HG03342 (cell line): ENCODE measurements around the gene C19orf85.

Source experiments
- ATAC-seq: cut with Tn5 transposase; IDR thresholded peaks from one replicate; pipeline ENCODE4 v1.9.1; 2021; ENCODE audit warnings: mild to moderate bottlenecking, moderate library complexity; ENCODE audit not compliant: unreplicated experiment

The C19orf85 gene

DNA sequence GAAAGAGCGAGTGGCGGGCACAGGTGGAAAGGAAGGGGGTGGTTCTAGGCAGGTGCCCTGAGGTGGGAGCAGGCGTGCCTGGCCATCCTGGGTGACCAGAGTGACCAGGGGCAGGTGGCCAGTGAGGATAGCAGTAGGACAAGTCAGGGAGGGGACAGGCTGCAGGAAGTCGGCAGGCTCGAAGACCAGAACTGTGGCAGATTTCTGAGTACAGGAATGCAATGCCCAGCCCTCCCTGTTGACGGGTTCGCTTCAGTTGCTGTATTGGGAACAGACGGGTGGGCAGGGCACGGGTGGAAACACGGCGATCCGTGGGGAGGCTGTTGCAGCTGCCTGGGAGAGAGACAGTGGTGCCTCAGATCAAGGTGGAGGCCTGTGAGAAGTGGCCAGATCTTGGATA is 13.8 kb upstream of the C19orf85 start:
- ATAC-seq = no peak

DNA sequence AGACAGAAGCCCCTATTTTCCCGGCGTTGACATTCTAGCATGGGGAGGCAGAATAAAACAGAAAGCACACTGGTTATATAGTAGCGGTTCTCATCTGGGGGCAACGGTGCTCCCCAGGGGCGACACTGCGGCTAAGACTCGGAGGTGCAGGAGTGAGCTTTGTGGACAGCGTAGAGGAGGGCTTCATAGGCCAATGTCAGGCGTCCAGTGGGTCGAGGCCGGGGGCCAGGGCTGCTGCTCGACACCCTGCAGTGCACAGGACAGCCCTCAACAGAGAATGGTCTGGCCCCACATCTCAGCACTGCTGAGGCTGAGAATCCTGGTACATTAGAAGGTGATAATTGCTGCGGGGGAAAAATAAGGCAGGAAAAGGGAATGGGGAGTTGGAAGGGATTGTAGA is 13.4 kb upstream of the C19orf85 start:
- no peak for ATAC-seq

DNA sequence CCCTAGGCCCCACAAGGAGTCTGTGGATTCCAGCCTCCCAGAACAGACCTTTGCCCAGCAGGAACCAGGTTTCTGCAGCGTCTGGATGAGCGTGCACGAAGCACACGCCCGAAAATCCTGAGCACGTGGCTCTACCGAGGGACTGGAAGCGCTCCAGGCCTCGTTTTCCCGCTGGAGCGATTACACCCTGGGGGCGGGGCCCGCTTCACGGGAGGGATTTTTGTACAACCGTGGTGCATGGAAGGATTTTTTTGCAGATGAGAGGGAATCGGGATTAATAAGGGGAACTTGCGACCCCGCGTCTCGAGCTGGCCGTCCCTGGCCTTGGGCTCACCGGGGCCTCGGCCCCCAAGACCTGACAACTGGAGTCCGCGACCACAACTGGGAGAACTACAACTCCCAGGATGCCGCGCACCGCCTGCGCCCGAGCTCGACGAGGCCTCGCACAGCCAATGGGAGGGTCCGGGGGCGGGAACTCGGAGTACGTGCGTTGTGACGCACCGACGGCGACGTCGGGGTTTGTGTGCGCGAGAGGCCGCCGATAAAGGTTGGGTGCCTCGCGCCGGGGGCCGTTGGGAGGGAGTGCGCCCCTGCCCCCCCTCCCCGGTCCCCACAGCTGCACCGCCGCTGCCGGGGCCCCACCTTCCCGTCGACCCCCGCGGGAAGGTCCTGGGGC is 11.7 kb upstream of the C19orf85 start, which contains the start of gene ZNF628:
TSS of gene ZNF628 (plus strand) at position 518 of the 676 bp plus-strand sequence. CDS start 3,294 bp downstream, outside the sequence.
- ATAC-seq = peak; percentile 91

DNA sequence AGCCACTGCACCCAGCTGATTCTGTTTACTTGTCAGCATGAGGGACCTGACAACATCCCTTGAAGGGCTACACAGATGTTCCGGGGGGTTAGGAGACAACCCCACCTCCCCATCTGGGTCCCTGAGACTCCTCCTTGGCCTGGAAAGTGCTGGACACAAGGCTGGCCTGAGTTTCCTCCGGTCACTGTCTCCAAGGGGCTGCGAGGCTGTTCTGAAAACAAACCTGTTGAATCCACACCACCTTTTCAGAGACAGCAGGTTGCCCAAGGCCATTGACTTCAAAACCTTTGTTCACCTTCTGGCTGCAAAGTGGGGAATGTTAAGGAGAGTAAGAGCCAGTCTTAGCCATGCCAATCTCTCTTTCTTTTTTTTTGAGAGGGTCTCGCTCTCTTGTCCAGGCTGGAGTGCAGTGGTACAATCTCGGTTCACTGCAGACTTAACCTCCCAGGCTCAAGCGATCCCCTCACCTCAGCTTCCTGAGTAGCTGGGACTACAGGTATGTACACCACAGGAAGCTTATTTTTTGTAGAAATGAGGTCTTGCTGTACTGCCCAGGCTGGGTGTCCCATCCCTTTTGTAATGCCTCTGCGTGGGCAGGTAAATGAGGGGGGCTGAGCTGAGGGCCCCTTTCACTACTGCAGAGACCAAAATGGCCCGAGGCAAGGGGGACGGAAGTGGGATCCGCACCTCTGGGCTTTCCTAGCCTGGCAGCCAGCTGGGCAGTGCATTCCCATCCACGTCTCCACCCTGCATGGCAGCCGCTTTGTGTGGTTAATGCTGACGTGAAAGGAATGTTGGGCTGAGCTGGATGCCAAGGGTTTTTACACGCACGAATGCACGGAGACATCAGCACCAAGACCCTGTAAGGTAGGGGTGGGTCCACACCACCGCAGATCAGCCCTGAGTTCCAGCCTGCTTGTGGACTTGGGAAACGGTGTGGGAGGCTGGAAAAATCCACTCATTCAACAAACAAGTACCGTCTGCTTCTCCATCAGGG is 10.0 kb upstream of the C19orf85 start:
- ATAC-seq = no peak

DNA sequence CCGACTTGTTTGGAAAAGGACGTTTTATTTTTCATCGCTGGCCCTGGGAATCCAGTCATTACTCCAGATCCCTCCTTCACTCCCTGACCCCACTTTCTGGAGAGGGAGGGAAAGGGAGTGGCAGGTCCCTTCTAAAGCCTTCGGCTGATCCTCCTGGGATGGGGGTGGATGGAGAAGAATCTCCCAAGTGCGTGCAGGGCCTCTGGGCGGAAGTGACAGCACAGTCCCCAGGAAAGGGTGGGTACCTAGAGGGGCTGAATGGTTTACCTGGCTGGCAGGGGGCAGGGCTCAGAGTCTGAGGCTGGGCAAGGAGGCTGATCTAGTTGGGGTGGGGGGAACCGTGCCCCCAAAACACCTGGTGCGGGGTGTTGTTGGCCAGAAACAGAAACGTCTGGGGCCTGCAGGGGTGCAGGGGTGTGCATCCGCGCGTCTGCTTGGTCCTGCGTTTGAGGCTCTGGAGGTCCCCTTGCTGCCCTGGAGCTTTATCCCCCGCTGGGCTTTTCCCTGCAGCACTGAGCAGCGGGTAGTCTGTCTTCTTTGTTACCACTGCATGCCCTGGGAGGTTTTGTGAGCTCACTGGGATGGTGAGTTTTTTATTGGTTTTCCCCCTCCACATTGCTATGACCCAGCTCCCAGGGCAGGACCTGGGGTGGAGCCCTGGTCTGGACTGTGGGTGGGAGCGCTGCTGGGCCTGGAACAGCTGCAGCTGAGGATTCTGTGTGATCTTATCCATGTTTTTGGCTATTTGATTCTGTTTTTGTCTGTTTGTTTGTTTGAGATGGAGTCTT is 8.9 kb upstream of the C19orf85 start:
- ATAC-seq = no peak

DNA sequence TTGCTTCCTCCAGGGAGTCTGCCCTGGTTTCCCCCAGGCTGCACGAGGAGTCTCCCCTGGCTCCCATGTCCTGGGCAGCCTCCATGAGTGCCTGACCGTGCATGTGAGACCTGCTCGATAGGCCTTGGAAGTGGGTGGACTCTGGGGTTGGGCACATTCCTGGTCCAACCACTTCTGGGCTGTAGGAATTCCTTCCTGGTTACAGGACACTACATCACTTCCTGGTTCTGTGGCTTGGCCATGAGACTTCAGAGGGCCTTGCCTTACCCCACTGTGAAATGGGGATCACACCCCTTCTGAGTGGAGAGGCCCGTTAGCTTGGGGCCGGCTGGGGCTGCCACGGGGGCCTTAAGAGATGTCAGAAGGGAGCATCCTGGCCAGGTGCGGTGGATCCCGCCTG is 7.9 kb upstream of the C19orf85 start:
- ATAC-seq = no peak

DNA sequence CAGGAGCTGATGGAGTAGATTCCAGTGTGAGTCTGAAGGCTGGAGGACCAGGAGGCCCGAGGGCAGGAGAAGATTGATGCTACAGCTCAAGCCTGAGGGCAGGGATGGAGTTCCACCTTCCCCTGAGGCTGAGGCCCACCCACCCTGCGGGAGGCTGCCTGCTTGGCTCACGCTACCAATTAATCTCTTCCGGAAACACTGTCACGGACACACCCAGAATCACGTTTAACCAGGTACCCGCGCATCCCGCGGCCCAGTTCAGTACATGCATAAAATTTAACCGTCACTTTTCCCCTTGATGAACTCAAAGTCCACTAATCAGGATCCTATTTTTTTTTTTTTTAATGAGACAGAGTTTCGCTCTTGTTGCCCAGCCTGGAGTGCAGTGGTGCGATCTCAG is 6.7 kb upstream of the C19orf85 start:
- ATAC-seq = no peak

DNA sequence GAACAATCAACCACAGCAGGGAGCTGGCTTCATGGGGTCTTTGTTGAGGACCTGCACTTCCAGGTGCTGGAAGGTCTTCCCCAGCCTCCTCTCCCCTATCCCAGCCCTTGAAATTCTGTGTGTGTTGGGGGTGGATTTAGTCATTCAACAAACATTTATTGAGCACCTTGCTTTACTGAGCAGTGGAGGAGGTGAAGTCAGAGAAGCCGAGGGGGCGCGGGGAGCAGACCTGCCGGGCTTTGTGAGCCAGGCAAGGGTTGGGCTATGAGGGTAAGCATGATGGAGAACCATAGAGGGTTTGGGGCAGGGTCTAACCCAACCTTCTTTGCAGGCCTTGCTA is 3.5 kb upstream of the C19orf85 start:
- no peak for ATAC-seq

DNA sequence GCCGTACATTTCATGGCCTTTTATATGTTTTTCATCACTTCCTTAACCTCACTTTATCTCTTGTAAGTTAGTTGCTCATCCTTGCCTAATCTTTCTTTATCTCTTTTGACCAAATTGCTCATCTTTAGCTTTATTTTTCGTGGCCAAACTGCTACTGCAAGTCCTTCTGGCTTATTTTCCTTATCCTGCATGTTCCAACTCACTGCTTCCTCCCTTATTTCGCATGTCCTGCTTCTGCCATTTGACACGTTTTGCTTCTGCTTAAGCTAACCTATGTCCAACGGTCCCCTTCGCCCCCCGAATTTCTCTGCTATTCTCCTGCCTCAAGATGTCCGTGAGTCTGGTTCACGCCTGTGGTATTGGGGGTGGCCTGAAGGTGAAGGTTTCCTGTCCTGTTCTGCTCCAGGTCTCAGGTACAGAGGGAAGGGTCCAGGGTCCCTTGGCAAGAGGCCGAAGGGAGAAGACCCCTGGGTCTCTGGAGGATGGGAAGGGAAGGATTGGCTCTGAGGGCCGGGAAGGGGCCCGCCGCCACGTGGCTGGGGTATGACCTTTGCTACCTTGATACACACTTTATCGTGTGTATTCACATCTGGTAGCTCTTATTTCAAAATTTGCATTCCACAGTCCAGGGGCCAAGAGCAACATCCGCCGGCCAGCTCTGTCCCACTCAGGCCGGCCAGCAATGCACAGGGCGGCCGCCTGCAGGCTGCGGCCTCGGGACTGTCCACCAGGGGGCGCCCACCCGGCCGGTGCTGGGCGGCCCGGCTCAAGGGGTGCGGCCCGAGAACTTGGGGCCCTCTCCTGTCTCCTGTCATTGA is 2.9 kb upstream of the C19orf85 start:
- ATAC-seq = no peak

DNA sequence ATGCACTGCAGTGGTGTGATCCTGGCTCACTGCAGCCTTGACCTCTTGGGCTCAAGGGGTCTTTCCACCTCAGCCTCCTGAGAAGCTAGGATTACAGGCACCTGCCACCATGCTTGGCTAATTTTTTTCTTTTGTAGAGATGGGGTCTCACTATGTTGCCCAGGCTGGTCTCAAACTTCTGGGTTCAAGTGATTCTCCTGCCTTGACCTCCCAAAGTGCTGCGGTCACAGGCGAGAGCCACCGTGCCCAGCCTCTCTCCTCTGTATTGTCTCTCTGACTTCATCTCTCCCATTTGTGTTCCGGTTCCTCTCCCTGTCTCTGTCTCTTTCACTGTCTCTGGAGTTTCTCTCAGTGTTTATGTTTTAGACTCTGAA is 1.7 kb upstream of the C19orf85 start:
- no peak for ATAC-seq

DNA sequence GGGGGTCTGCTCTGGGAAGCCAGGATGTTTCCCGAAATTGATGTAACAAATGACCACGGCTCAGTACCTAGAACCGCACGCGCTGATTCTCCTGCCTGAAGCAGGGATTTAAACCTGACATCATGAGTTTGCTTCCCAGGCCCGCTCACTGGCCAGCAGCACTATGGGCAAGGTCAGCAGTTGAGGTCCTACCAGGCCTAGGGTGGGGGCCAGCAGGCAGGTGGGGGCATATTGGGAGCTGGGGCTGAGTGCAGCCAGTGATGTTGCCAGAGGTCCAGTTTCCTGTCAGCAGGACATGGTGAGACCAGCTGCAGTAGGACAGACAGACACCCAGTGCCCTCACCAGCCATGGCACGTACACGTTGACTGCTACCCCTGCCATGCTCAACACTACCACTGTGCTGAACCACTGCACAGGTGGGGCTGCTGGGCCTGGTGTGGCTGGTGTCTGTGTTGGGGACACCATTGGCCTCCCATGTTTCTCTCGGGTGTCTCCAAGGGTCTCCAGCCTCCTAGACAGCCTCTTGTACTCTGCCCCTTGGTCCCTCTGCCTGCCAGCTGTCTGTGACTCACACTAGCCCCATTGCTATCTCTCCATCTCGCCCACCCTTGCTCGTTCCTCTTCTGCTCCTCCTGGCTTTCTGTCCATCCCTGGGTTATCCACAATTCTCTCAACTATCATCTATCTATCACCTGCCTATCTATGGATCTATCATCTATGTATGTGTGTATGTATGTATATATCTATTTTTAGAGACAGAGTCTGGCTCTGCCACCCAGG is 1.1 kb upstream of the C19orf85 start:
- ATAC-seq = no peak

DNA sequence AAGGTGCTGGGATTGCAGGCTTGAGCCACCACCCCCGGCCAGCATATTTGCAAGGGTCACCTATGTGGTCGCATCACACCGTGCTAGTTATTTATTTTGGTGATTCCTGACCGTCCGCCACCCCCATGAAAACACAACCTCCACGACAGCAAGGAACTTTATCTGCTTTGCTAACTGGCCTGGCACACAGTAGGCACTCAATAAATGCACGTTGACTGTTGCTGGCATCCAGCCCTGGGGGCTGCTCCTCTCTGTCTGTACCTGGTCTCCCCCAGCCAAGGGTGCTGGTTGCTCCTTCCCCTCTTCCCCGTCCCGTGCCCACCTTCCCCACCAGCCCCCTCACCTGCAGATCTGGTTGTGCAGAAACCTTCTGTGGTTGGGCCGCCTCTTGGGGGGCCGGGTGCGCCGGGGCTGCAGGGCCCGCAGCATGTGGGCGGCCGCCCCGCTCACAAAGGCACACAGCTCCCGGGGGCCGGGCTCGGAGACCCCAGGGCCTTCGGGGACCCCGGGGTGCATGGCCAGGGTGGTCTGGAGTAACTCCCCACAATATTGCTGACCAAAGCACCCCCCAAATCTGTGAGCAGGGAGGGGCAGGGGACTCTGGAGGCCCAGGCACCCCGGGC is 401 bp downstream of the C19orf85 start:
- no peak for ATAC-seq

DNA sequence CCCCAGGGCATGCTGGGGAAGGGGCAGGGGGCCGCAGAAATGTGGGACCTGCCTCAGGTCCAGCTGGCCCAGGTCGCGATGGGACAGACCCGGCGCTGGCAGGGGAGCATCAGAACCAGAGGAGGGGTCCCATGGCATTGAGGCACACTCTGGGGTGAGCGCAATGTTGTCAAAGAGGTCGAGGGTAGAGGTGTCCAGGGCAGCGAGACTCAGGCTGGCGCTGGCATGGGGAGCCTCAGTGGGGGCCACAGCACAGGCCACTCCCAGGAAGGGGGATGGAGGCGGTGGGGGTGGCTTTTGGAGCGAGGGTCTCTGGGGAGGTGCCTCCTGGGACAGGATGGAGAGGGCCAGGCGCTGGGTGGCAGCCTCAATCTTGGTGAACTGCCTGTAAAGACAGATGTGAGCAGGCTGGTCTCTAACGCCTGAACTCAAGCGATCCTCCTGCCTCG is 944 bp downstream of the C19orf85 start:
- no peak for ATAC-seq

DNA sequence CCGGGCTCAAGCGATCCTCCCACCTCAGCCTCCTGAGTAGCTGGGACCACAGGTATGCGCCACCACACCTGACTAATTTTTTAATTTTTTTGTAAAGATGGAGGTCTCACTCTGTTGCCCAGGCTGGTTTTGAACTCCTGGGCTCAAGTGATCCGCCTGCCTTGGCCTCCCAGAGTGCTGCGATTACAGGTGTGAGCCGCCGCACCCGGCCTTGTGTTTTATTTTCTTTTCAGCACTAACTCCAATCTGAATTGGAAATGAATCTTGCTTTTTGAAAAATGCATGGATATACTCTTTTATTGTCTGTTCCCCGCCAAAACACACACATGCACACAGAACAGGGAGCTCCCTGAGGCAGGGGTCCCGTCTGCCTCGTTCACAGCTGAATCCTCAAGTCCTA is 1.8 kb downstream of the C19orf85 start:
- no peak for ATAC-seq

DNA sequence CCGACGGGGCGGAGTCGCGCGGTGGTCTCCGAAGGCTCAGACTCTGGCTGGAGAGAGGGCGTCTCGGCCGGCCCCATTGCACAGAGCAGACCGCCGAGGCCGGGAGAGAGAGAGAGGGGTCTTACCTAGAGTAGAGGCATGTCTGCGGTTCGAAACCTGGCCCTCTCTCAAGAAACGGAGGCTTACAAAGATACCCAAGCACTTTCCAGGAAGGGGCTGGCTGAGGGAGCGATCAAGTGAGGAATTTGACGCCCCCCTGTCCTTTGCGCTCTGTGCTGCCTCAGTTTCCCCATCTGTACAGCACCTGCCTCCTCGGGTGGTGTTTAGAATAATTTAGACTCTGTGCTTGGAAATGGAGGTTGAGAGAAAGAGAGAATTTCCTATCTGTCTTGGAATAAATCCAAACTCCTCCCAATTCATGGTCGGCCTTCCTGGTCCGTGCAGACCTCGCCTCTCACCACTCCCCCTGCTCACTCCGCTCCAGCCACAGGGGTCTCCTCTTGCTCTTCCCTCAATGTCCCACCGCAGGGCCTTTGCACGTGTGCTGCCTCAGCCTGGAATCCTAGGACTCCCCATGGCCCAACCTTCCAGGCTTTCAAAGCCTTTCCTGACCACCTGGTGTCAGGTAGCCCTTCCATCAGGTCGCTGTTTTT is 2.5 kb downstream of the C19orf85 start:
- ATAC-seq = no peak

DNA sequence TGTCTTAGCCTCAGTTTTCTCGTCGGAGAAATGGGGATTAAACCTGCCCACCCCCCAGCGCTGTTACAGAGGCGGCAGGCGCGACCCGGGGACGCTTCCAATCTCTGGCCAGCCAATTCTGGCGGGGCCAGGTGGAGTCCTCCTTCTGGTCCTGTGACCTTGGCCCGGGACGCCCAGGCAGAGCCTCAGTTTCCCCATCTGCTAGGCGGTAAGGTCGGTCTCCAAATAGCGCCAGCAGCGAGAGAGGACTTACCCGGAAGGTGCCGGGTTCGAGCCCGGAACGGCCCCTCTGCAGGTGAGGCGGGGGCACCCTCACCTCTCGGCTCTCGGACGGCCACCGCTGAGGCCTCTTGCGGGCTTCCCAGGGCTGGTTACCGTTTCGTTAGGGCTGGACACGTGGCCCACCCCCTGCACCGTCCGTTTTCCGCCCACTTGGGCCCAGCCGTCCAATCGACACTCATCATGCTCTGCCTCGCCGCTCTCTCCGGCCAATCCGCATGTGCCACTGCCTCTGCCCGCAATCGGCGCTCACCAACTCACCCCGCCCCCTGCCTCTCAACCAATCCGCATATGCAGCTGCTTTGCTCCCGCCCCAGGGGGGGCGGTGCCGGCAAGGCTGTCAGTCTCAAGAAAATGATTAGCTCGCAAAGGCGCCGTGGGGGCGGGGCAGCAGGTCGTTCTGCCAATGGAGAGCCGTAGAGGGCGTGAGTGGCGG is 3.1 kb downstream of the C19orf85 start, which contains the start of gene ISOC2:
TSS of gene ISOC2 (minus strand) at position 384 of the 715 bp plus-strand sequence. CDS start 5,156 bp downstream, outside the sequence.
- ATAC-seq = peak; percentile 89

DNA sequence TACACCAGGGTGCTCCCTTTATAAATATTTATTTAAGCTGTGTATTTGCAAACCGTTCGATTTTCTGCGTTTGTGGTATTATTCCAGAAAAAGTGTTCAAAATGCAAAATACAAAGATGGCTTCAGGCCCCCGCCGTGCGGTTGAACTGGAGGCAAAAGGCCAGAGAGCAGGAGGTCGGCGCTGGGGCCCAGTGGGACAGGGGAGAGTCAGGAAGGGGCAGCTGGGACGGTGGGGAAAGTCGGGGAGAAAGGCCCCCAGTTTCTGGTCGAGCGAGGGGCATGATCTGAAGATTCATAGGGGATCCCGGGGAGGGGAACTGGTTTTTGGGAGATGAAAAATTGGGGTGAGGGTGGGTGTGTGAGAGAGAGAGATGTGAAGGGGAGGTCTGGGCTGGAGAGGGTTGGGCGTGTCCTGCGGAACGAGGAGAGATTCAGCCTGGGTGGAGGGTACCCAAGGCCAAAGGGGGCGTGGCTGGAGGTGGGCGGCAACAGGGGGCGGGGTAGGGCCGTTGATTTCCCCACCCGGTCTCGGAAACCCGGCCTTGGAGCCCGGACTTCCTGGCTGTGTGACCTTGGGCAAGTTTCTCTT is 3.8 kb downstream of the C19orf85 start:
- no peak for ATAC-seq
